GM21529 (cell line): ENCODE data around the gene ITPR2.
"Not testable (repeated sequence)": the region's sequence is repeated elsewhere in the genome, so short reads cannot be mapped to it uniquely, and the experiment has no call there.

Source experiments
- ATAC-seq: cut with Tn5 transposase; IDR thresholded peaks from one replicate; pipeline ENCODE4 v1.9.1; 2021; ENCODE audit not compliant: unreplicated experiment

ITPR2 gene

GRCh38 chr12:26680727-26681455 is 152.1 kb downstream of the ITPR2 start:
- no peak for ATAC-seq

- ATAC-seq: no peak
These were observed 154.0 kb downstream of the ITPR2 start for GRCh38 chr12:26678697-26679660.

- not testable (repeated sequence) for ATAC-seq
These were observed 161.5 kb downstream of the ITPR2 start for GRCh38 chr12:26671487-26671886.

GRCh38 chr12:26668847-26669246 is 164.1 kb downstream of the ITPR2 start:
- ATAC-seq: no peak

GRCh38 chr12:26668230-26668629 is 164.8 kb downstream of the ITPR2 start:
- ATAC-seq: no peak

- ATAC-seq: no peak
These were observed 166.7 kb downstream of the ITPR2 start for GRCh38 chr12:26666286-26666685.

GRCh38 chr12:26661399-26661798 is 171.6 kb downstream of the ITPR2 start:
- ATAC-seq: no peak

GRCh38 chr12:26659930-26660329 is 173.1 kb downstream of the ITPR2 start:
- no peak for ATAC-seq

- no peak for ATAC-seq
These were observed 174.0 kb downstream of the ITPR2 start for GRCh38 chr12:26658991-26659390.

- no peak for ATAC-seq
These were observed 178.4 kb downstream of the ITPR2 start for GRCh38 chr12:26654623-26655022.

GRCh38 chr12:26651566-26652188 is 181.3 kb downstream of the ITPR2 start:
- ATAC-seq: no peak

- ATAC-seq: no peak
These were observed 182.0 kb downstream of the ITPR2 start for GRCh38 chr12:26651036-26651435.

GRCh38 chr12:26648999-26649398 is 184.0 kb downstream of the ITPR2 start:
- no peak for ATAC-seq

GRCh38 chr12:26648584-26648983 is 184.4 kb downstream of the ITPR2 start:
- no peak for ATAC-seq

GRCh38 chr12:26648066-26648465 is 184.9 kb downstream of the ITPR2 start:
- no peak for ATAC-seq

- no peak for ATAC-seq
These were observed 185.9 kb downstream of the ITPR2 start for GRCh38 chr12:26647088-26647487.

GRCh38 chr12:26646571-26646970 is 186.4 kb downstream of the ITPR2 start:
- ATAC-seq: no peak

GRCh38 chr12:26644376-26644775 is 188.6 kb downstream of the ITPR2 start:
- ATAC-seq: not testable (repeated sequence)

GRCh38 chr12:26643532-26644315 is 189.3 kb downstream of the ITPR2 start:
- no peak for ATAC-seq

- no peak for ATAC-seq
These were observed 190.6 kb downstream of the ITPR2 start for GRCh38 chr12:26642361-26642760.
